ENCODE data around the gene PSEN2. TPM values are rescaled to one million over a fixed set of nuclear protein-coding genes. Genes with fewer than 3 reads are reported as not detected.
"Not testable (repeated sequence)": the region's sequence is repeated elsewhere in the genome, so short reads cannot be mapped to it uniquely, and the experiment has no call there.

PSEN2 gene
- 10 to 100 TPM in 3 of 4 donors, 1 to 10 TPM in 1; 8.9 to 20.3 (median 17.3) TPM for polyA plus RNA-seq (ENCODE audit: insufficient read length in 4 of 4)

DNA sequence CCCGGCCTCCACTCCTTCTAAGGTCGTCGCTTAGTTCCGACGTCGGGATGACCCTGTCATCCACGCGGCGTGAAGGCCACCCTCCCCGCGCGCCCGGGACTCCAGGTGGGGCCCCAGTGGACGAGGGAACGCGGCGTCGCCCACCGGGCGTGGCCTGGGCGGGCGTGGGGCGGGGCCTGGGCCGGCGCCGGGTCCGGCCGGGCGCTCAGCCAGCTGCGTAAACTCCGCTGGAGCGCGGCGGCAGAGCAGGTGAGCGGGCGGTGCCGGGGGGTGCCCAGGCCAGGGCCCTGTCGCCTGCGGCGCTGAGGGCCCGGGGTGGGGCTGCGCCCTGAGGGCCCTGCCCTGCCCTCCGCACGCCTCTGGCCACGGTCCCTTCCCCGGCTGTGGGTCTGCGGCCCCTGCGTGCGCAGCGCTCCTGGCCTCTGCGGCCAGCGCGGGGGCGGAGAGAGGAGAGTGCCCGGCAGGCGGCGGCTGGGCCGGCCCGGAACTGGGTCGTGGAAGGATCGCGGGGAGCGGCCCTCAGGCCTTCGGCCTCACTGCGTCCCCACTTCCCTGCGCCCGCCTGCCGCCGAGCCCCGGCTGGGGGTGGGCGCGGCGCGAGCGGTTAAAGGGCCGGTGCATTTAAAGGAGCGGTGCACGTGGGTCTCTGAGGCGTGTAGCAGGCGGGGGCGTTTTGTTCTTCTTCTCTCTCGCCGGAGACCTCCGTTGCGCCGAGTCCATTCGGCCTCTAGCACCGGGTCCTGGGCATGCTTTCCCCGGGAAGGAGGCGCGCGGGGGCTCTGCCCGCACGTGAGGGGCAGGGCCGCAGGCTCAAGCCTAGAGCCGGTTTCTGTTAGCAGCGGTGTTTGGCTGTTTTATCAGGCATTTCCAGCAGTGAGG is at the start of gene PSEN2:
PSEN2 (plus strand) TSS at position 216 of the 879 bp plus-strand sequence. CDS start 11,292 bp downstream, outside the sequence.
- peak in 3 of 4 donors; percentile 33 to 54 (median 49) for DNase-seq (ENCODE audit: low read depth in 4 of 4, low spot score in 3 of 4)

- peak in 2 of 4 donors; percentile 66 to 68 for DNase-seq (ENCODE audit: low read depth in 4 of 4, low spot score in 3 of 4)
Measured at GRCh38 chr1:226820941-226821718, 49.3 kb upstream of the PSEN2 start.

- DNase-seq (ENCODE audit: low read depth in 4 of 4, low spot score in 3 of 4) = peak in 1 of 4 donors; percentile 32
Measured at GRCh38 chr1:226821719-226822085, 48.7 kb upstream of the PSEN2 start.

GRCh38 chr1:226823643-226824042 is 46.8 kb upstream of the PSEN2 start:
- DNase-seq (ENCODE audit: low read depth in 4 of 4, low spot score in 3 of 4) = no peak

GRCh38 chr1:226825037-226825745 is 45.2 kb upstream of the PSEN2 start:
- DNase-seq (ENCODE audit: low read depth in 4 of 4, low spot score in 3 of 4) = no peak

GRCh38 chr1:226825746-226826100 is 44.7 kb upstream of the PSEN2 start:
- no peak for DNase-seq (ENCODE audit: low read depth in 4 of 4, low spot score in 3 of 4)

DNA sequence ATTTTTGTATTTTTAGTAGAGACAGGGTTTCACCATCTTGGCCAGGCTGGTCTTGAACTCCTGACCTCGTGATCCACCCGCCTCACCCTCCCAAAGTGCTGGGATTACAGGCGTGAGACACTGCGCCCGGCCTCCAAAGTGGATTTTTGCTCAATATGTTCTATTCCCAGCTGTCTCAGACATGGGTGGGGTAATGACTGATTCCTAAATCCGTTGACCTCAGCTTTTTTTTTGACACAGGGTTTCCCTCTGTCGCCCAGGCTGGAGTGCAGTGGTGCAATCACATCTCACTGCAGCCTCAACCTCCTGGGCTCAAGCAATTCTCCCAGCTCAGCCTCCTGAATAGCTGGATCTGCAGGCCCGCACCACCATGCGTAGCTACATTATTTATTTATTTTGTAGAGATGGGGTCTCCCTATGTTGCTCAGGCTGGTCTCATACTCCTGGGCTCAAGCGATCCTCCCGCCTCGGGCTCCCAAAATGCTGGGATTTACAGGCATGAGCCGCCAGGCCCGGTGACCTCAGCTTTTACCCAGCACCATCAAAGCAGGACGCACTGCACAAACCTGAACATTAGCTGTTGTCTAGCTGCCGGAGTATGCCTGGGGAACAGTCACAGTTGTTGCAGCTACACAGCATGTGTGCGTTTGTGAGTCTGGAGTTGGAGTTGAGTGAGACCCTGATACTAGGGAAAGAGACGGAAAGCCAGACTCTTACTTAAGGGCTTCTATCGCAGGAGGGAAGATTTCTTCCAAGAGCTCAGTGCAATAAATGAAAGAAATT is 43.7 kb upstream of the PSEN2 start:
- DNase-seq (ENCODE audit: low read depth in 4 of 4, low spot score in 3 of 4) = no peak

- DNase-seq (ENCODE audit: low read depth in 4 of 4, low spot score in 3 of 4) = no peak
Measured at GRCh38 chr1:226827458-226827857, 43.0 kb upstream of the PSEN2 start.

- DNase-seq (ENCODE audit: low read depth in 4 of 4, low spot score in 3 of 4) = peak; percentile 79 to 90 (median 85)
Measured at GRCh38 chr1:226827968-226828513, 42.4 kb upstream of the PSEN2 start.

- no peak for DNase-seq (ENCODE audit: low read depth in 4 of 4, low spot score in 3 of 4)
Measured at GRCh38 chr1:226829105-226829504, 41.3 kb upstream of the PSEN2 start.

DNA sequence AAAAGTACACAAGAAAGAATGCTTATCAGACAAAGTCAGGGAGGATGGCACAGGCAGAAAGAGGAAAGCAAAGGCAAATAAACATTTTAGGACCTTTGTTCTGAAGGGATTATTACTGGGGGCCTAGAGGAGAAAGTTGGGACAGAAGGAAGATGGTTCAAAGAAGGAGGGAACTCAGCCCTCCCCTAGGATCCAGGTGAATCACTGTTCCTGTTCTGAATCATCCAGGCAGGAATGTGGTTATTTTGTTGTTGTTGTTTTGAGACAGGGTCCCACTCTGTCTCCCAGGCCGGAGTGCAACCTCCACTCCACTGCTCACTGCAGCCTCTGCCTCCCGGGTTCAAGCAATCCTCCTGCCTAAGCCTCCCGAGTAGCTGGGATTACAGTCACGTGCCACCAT is 38.5 kb upstream of the PSEN2 start:
- no peak for DNase-seq (ENCODE audit: low read depth in 4 of 4, low spot score in 3 of 4)

GRCh38 chr1:226832613-226833012 is 37.8 kb upstream of the PSEN2 start:
- no peak for DNase-seq (ENCODE audit: low read depth in 4 of 4, low spot score in 3 of 4)

DNA sequence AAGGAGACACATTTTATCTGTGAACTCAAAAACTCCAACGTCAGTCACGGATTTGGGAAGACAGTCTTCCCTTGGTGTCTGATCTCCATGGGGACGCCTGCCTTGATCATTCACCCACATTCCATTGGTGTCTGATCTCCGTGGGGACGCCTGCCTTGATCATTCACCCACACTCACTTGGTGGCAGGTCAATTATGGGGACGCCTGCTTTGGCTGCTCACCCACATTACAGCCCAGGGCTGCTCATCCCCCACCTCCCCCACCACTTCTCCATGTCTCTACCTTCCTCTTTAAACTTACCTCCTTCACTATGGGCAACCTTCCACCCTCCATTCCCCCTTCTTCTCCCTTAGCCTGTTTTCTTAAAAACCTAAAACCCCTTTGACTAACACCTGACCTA is 36.2 kb upstream of the PSEN2 start:
- not testable (repeated sequence) for DNase-seq (ENCODE audit: low read depth in 4 of 4, low spot score in 3 of 4)

- not testable (repeated sequence) for DNase-seq (ENCODE audit: low read depth in 4 of 4, low spot score in 3 of 4)
Measured at GRCh38 chr1:226835396-226835795, 35.0 kb upstream of the PSEN2 start.

- DNase-seq (ENCODE audit: low read depth in 4 of 4, low spot score in 3 of 4) = not testable (repeated sequence)
Measured at GRCh38 chr1:226837966-226838365, 32.5 kb upstream of the PSEN2 start.

GRCh38 chr1:226838456-226838855 is 32.0 kb upstream of the PSEN2 start:
- no peak for DNase-seq (ENCODE audit: low read depth in 4 of 4, low spot score in 3 of 4)

GRCh38 chr1:226845624-226846023 is 24.8 kb upstream of the PSEN2 start:
- no peak for DNase-seq (ENCODE audit: low read depth in 4 of 4, low spot score in 3 of 4)

GRCh38 chr1:226846786-226847185 is 23.6 kb upstream of the PSEN2 start:
- DNase-seq (ENCODE audit: low read depth in 4 of 4, low spot score in 3 of 4) = no peak

GRCh38 chr1:226854548-226854947 is 15.9 kb upstream of the PSEN2 start:
- not testable (repeated sequence) for DNase-seq (ENCODE audit: low read depth in 4 of 4, low spot score in 3 of 4)

- DNase-seq (ENCODE audit: low read depth in 4 of 4, low spot score in 3 of 4) = no peak
Measured at GRCh38 chr1:226862890-226863289, 7.5 kb upstream of the PSEN2 start.

All from left renal pelvis (tissue), 4 donors.